K562 (cell line): ENCODE data around the gene FNBP1. TPM values are rescaled to one million over a fixed set of nuclear protein-coding genes. Genes with fewer than 3 reads are reported as not detected.
A peak's percentile ranks its signal among the peaks of the same experiment; 100 is the strongest.

Source experiments
- MGA ChIP-seq: fragments of 450-650 bp; IDR thresholded peaks from 2 replicates; pipeline ENCODE4 v1.6.1; 2016; ENCODE audit warnings: mild to moderate bottlenecking, moderate library complexity
- NFXL1 ChIP-seq: fragments of 450-650 bp; formaldehyde crosslinking; IDR thresholded peaks from 2 replicates; pipeline ENCODE4 v1.4.0; 2021; ENCODE audit warnings: mild to moderate bottlenecking
- STAT5A ChIP-seq: IDR thresholded peaks from 2 replicates; pipeline ENCODE4 v1.6.1; 2012; ENCODE audit warnings: low read length, inconsistent platforms, borderline replicate concordance
- STAT6 ChIP-seq: sonication (generic); formaldehyde crosslinking; IDR thresholded peaks from 2 replicates; pipeline ENCODE4 v1.8.1; 2023; ENCODE audit warnings: mild to moderate bottlenecking, missing genetic modification reagents
- polyA plus RNA-seq, 8 experiments: library from polyadenylated mRNA; depleted of rRNA in 4 of 8; stranded (reverse) in 5 of 8; unstranded in 3 of 8; fragments of >200 nt; fragmentation: Nextera tagmentation in 2 of 8; fragmentation: Illumina TruSeq in 1 of 8; extraction: Ambion mirVana in 2 of 8; extraction: Trizol in 1 of 8; gene quantifications; 2 replicates each; pipeline versions ENCODE4 v1.2.1 to v1.2.3, GENCODE V29; 2011 to 2014; ENCODE audit warnings: inconsistent platforms in 1 of 8, missing spikeins in 1 of 8
- total RNA-seq, 7 experiments: library from RNA; depleted of rRNA in 6 of 7; stranded (reverse); fragments of >200 nt in 6 of 7; fragmentation: Illumina TruSeq in 2 of 7; extraction: Trizol in 2 of 7; gene quantifications; 2 replicates each; pipeline versions ENCODE4 v1.2.1 to v1.2.3, GENCODE V29; 2011 to 2021; ENCODE audit warnings: low replicate concordance in 1 of 7

FNBP1 gene
- total and polyA plus RNA-seq, 9 of the 15 experiments (the other 6 are each of a cell fraction or from before 2014, with no cell fraction given), result 1.8 to 14.9 (median 7.6) TPM

GRCh38 chr9:129863059-129863690, 179.8 kb downstream of the FNBP1 start (continued):
- TF ChIP-seq MGA (no peak), STAT6 (CRISPR knock-in tag) (peak; percentile 97; the same call in 1 of the 2 replicates), STAT5A (peak; percentile 97), NFXL1 (CRISPR knock-in tag) (peak; percentile 75)
